GM23338 (cell line): ENCODE results near the gene SERPINA5. TPM values are rescaled to one million over a fixed set of nuclear protein-coding genes. Genes with fewer than 3 reads are reported as not detected.

ENCODE experiments used
- ATAC-seq: fragments of 200-7000 bp; cut with Tn5 transposase; 3 replicates; pipeline ENCODE4 v1.9.1; 2020
- DNase-seq: peaks from one replicate; pipeline ENCODE4 v3.0.0-alpha.2; 2015; ENCODE audit warnings: low spot score
- H2AFZ ChIP-seq: fragments of 200-600 bp; sonication (generic); 2 replicates; pipeline ENCODE4 v1.8.0; 2016; ENCODE audit warnings: antibody characterized with exemption, mild to moderate bottlenecking, moderate library complexity
- H3F3A ChIP-seq: fragments of 200-600 bp; sonication (generic); replicated peaks from 2 replicates; pipeline ENCODE4 v1.8.0; 2017; ENCODE audit warnings: antibody characterized with exemption, mixed run types, low read depth
- H3K27ac ChIP-seq: fragments of 200-600 bp; sonication (generic); 2 replicates; pipeline ENCODE4 v1.6.1; 2016; ENCODE audit warnings: low read depth
- H3K27me3 ChIP-seq: fragments of 200-600 bp; sonication (generic); 2 replicates; pipeline ENCODE4 v1.8.0; 2016; ENCODE audit warnings: mild to moderate bottlenecking, mixed run types, moderate library complexity; ENCODE audit not compliant: insufficient read depth
- H3K36me3 ChIP-seq: fragments of 200-600 bp; sonication (generic); 2 replicates; pipeline ENCODE4 v1.8.0; 2016; ENCODE audit warnings: mild to moderate bottlenecking; ENCODE audit not compliant: insufficient read depth
- H3K4me1 ChIP-seq: fragments of 200-600 bp; sonication (generic); 2 replicates; pipeline ENCODE4 v1.8.0; 2016; ENCODE audit warnings: mild to moderate bottlenecking, moderate library complexity; ENCODE audit not compliant: insufficient read depth
- H3K4me2 ChIP-seq: fragments of 200-600 bp; sonication (generic); 2 replicates; pipeline ENCODE4 v1.7.1; 2017; ENCODE audit warnings: mixed run types
- H3K4me3 ChIP-seq: fragments of 200-600 bp; sonication (generic); 2 replicates; pipeline ENCODE4 v1.6.1; 2016; ENCODE audit warnings: mixed run types
- H3K79me2 ChIP-seq: fragments of 200-600 bp; sonication (generic); replicated peaks from 2 replicates; pipeline ENCODE4 v1.8.0; 2017; ENCODE audit warnings: mild to moderate bottlenecking; ENCODE audit not compliant: insufficient read depth
- H3K9me2 ChIP-seq: fragments of 200-600 bp; sonication (generic); 2 replicates; pipeline ENCODE4 v1.8.0; 2017; ENCODE audit not compliant: insufficient read depth
- H4K20me1 ChIP-seq: fragments of 200-600 bp; sonication (generic); replicated peaks from 2 replicates; pipeline ENCODE4 v1.8.0; 2017; ENCODE audit warnings: mild to moderate bottlenecking; ENCODE audit not compliant: insufficient read depth
- H3K27ac Mint-ChIP-seq: 2 replicates; pipeline ENCODE4 v1.8.0; 2020; ENCODE audit warnings: inconsistent platforms, mild to moderate bottlenecking, moderate library complexity, mixed read lengths
- H3K27me3 Mint-ChIP-seq: 3 replicates; pipeline ENCODE4 v1.8.0; 2022; ENCODE audit warnings: low read depth, mild to moderate bottlenecking, moderate library complexity, mixed read lengths, inconsistent platforms; ENCODE audit not compliant: insufficient read depth, poor library complexity
- H3K36me3 Mint-ChIP-seq: 3 replicates; pipeline ENCODE4 v1.8.0; 2021; ENCODE audit warnings: low read depth, mild to moderate bottlenecking, inconsistent platforms, moderate library complexity, mixed read lengths
- H3K4me1 Mint-ChIP-seq: 3 replicates; pipeline ENCODE4 v1.8.0; 2020; ENCODE audit warnings: mild to moderate bottlenecking, inconsistent platforms, mixed read lengths
- H3K4me3 Mint-ChIP-seq: 3 replicates; pipeline ENCODE4 v1.8.0; 2021; ENCODE audit warnings: moderate library complexity, mild to moderate bottlenecking, inconsistent platforms, mixed read lengths
- H3K9me3 Mint-ChIP-seq: 3 replicates; pipeline ENCODE4 v1.8.0; 2020; ENCODE audit warnings: moderate library complexity, mild to moderate bottlenecking, inconsistent platforms, mixed read lengths
- CREB1 ChIP-seq: fragments of 250-450 bp; sonication (Bioruptor Pico); IDR thresholded peaks from 2 replicates; pipeline ENCODE4 v1.5.0; 2020; ENCODE audit warnings: low read depth, mild to moderate bottlenecking, moderate library complexity
- EZH2 ChIP-seq: fragments of 200-600 bp; sonication (generic); IDR thresholded peaks from one replicate; pipeline ENCODE4 v1.8.0; 2017; ENCODE audit warnings: antibody characterized with exemption, mild to moderate bottlenecking, low read depth; ENCODE audit not compliant: unreplicated experiment
- EZH2phosphoT487 ChIP-seq: fragments of 200-600 bp; sonication (generic); IDR thresholded peaks from one replicate; pipeline ENCODE4 v1.8.1; 2018; ENCODE audit warnings: antibody characterized with exemption; ENCODE audit not compliant: unreplicated experiment
- JUNB ChIP-seq: IDR thresholded peaks from one replicate; pipeline ENCODE4 v1.6.1; 2016; ENCODE audit warnings: antibody characterized with exemption; ENCODE audit not compliant: unreplicated experiment
- NANOG ChIP-seq: IDR thresholded peaks from 2 replicates; pipeline ENCODE4 v1.6.1; 2016; ENCODE audit warnings: antibody characterized with exemption, borderline replicate concordance
- POLR2AphosphoS5 ChIP-seq: IDR thresholded peaks from 2 replicates; pipeline ENCODE4 v1.6.1; 2016; ENCODE audit warnings: antibody characterized with exemption, low read depth
- STAT1 ChIP-seq: IDR thresholded peaks from one replicate; pipeline ENCODE4 v1.6.1; 2016; ENCODE audit warnings: antibody characterized with exemption; ENCODE audit not compliant: unreplicated experiment
- ZNF114 ChIP-seq: fragments of 250-450 bp; sonication (Bioruptor Pico); IDR thresholded peaks from 2 replicates; pipeline ENCODE4 v1.5.0; 2020; ENCODE audit warnings: mild to moderate bottlenecking, moderate library complexity
- ZNF331 ChIP-seq: fragments of 250-450 bp; sonication (Bioruptor Pico); IDR thresholded peaks from 2 replicates; pipeline ENCODE4 v1.5.0; 2020; ENCODE audit warnings: low read depth, mild to moderate bottlenecking, moderate library complexity
- polyA plus RNA-seq: library from polyadenylated mRNA; unstranded; fragments of >200 nt; fragmentation: Nextera tagmentation; extraction: Ambion mirVana; gene quantifications from 2 replicates; pipeline ENCODE4 v1.2.1, GENCODE V29; 2016
- total RNA-seq: library from RNA; depleted of rRNA; stranded (reverse); fragments of >200 nt; shearing (Covaris generic); gene quantifications from 2 replicates; pipeline ENCODE4 v1.2.3, GENCODE V29; 2014
- TF ChIP-seq, protein P1 (sequence below), 2 experiments: fragments of 200-600 bp in 1 of 2; sonication (generic) in 1 of 2; conservative IDR thresholded peaks; 2 replicates each; pipeline versions ENCODE4 v1.5.1 to v1.6.1; 2016 to 2017; ENCODE audit warnings: antibody characterized with exemption in 2 of 2, low read depth in 2 of 2, mild to moderate bottlenecking in 2 of 2, moderate library complexity in 1 of 2
- TF ChIP-seq, protein P2 (sequence below): IDR thresholded peaks from 2 replicates; pipeline ENCODE4 v1.6.1; 2016; ENCODE audit warnings: antibody characterized with exemption
- TF ChIP-seq, protein P3 (sequence below): IDR thresholded peaks from one replicate; pipeline ENCODE4 v1.6.1; 2018; ENCODE audit warnings: antibody characterized with exemption; ENCODE audit not compliant: unreplicated experiment

SERPINA5 gene
- total and polyA plus RNA-seq, 2 experiments from 2014 or later, result 0.81 to 0.90 TPM

DNA sequence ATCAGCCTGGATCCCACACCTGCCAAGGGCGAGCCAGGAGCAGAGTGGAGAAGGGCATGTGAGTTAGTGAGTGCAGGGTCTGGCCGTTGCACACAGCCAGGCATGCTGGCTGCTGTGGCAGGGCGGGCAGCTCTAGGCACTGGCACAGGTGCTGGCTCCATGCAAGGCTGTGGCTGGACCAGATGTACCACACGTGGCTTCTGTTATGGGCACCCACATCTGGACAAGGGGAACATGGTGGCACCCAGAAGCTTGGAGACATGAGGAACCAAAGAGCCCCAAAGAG lies 51.0 kb downstream of the SERPINA5 start:
- no peaks in the 10 kb centered on the region for H3K27me3 ChIP-seq
- no peak overlapping the region for H3K4me2 ChIP-seq
- H3F3A ChIP-seq, result no peaks in the 10 kb centered on the region
- H3K4me1 ChIP-seq, result no peaks in the 10 kb centered on the region
- H3K79me2 ChIP-seq, result no peaks in the 10 kb centered on the region
- TF ChIP-seq, protein P1, sequence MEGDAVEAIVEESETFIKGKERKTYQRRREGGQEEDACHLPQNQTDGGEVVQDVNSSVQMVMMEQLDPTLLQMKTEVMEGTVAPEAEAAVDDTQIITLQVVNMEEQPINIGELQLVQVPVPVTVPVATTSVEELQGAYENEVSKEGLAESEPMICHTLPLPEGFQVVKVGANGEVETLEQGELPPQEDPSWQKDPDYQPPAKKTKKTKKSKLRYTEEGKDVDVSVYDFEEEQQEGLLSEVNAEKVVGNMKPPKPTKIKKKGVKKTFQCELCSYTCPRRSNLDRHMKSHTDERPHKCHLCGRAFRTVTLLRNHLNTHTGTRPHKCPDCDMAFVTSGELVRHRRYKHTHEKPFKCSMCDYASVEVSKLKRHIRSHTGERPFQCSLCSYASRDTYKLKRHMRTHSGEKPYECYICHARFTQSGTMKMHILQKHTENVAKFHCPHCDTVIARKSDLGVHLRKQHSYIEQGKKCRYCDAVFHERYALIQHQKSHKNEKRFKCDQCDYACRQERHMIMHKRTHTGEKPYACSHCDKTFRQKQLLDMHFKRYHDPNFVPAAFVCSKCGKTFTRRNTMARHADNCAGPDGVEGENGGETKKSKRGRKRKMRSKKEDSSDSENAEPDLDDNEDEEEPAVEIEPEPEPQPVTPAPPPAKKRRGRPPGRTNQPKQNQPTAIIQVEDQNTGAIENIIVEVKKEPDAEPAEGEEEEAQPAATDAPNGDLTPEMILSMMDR (conservative IDR thresholded peaks at IDR 0.05; ENCODE audit: low read depth in 2 of 2), result no peak
- TF ChIP-seq, protein P2, sequence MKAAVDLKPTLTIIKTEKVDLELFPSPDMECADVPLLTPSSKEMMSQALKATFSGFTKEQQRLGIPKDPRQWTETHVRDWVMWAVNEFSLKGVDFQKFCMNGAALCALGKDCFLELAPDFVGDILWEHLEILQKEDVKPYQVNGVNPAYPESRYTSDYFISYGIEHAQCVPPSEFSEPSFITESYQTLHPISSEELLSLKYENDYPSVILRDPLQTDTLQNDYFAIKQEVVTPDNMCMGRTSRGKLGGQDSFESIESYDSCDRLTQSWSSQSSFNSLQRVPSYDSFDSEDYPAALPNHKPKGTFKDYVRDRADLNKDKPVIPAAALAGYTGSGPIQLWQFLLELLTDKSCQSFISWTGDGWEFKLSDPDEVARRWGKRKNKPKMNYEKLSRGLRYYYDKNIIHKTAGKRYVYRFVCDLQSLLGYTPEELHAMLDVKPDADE, result no peak
- TF ChIP-seq JUNB, result no peak
- TF ChIP-seq EZH2phosphoT487, result no peak
- H3K27ac ChIP-seq, result no peak overlapping the region
- H3K27ac Mint-ChIP-seq, result no peak overlapping the region
- H3K36me3 ChIP-seq, result no peaks in the 10 kb centered on the region
- no peak overlapping the region for H3K4me3 Mint-ChIP-seq
- H2AFZ ChIP-seq, result no peak overlapping the region
- DNase-seq, result no peak
- no peaks in the 10 kb centered on the region for H4K20me1 ChIP-seq
- peaks cover 7% of the 10 kb centered on the region; the same call in 1 of the 2 replicates for H3K9me2 ChIP-seq
- H3K9me3 Mint-ChIP-seq, result no peaks in the 10 kb centered on the region
- H3K4me1 Mint-ChIP-seq, result no peaks in the 10 kb centered on the region
- no peak overlapping the region for H3K4me3 ChIP-seq
- H3K27me3 Mint-ChIP-seq, result peaks cover 1% of the 10 kb centered on the region
- ATAC-seq, result no peak
- no peaks in the 10 kb centered on the region for H3K36me3 Mint-ChIP-seq

DNA sequence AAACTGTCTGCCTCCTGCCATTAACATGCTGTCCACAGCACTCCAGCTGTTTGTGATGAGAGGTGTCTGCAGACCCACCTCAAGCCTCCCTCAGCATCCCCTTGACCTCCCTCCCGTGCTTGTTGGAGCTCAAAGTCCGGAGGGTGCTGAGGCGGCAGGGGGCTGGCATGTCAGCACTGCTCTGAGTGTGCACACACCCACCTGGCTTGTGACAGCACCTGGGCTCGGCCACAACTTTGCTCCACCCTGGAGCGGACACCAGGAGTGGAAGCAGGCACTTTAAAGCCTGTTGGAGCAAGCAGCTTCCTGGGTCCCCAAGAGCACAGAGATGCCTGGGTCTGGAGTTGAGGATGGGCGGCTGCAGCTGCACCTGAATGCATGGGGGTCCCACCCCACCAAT lies 51.9 kb downstream of the SERPINA5 start:
- Histone ChIP-seq H3K4me2 (no peak overlapping the region), H3K36me3 (no peaks in the 10 kb centered on the region), H3K27me3 (no peaks in the 10 kb centered on the region), H3K4me3 (no peak overlapping the region), H3K9me2 (peaks cover 7% of the 10 kb centered on the region; the same call in 1 of the 2 replicates), H3F3A (no peaks in the 10 kb centered on the region), H3K4me1 (no peaks in the 10 kb centered on the region), H4K20me1 (no peaks in the 10 kb centered on the region), H3K27ac (no peak overlapping the region), H3K79me2 (no peaks in the 10 kb centered on the region), H2AFZ (no peak overlapping the region)
- Mint-ChIP-seq H3K27me3 (no peaks in the 10 kb centered on the region), H3K27ac (no peak overlapping the region), H3K9me3 (no peaks in the 10 kb centered on the region), H3K4me1 (no peaks in the 10 kb centered on the region), H3K4me3 (no peak overlapping the region), H3K36me3 (no peaks in the 10 kb centered on the region)
- no peak for ATAC-seq
- DNase-seq, result no peak
- TF ChIP-seq JUNB (no peak), STAT1 (no peak), ZNF331 (CRISPR knock-in tag) (no peak), CREB1 (CRISPR knock-in tag) (no peak), NANOG (no peak), EZH2phosphoT487 (no peak), EZH2 (no peak), ZNF114 (CRISPR knock-in tag) (no peak), POLR2AphosphoS5 (no peak)
- TF ChIP-seq, protein P3, sequence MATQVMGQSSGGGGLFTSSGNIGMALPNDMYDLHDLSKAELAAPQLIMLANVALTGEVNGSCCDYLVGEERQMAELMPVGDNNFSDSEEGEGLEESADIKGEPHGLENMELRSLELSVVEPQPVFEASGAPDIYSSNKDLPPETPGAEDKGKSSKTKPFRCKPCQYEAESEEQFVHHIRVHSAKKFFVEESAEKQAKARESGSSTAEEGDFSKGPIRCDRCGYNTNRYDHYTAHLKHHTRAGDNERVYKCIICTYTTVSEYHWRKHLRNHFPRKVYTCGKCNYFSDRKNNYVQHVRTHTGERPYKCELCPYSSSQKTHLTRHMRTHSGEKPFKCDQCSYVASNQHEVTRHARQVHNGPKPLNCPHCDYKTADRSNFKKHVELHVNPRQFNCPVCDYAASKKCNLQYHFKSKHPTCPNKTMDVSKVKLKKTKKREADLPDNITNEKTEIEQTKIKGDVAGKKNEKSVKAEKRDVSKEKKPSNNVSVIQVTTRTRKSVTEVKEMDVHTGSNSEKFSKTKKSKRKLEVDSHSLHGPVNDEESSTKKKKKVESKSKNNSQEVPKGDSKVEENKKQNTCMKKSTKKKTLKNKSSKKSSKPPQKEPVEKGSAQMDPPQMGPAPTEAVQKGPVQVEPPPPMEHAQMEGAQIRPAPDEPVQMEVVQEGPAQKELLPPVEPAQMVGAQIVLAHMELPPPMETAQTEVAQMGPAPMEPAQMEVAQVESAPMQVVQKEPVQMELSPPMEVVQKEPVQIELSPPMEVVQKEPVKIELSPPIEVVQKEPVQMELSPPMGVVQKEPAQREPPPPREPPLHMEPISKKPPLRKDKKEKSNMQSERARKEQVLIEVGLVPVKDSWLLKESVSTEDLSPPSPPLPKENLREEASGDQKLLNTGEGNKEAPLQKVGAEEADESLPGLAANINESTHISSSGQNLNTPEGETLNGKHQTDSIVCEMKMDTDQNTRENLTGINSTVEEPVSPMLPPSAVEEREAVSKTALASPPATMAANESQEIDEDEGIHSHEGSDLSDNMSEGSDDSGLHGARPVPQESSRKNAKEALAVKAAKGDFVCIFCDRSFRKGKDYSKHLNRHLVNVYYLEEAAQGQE, result no peak
- TF ChIP-seq, protein P1 (conservative IDR thresholded peaks at IDR 0.05; ENCODE audit: low read depth in 2 of 2), result no peak
- TF ChIP-seq, protein P2, result no peak
